BJ (cell line): ENCODE data around the gene MAPK1. TPM values are rescaled to one million over a fixed set of nuclear protein-coding genes. Genes with fewer than 3 reads are reported as not detected.

Experiments
- CTCF ChIA-PET: fragments of 350-600 bp; formaldehyde crosslinking; extraction: SDS; loops from one replicate; lab custom pipeline; 2021; ENCODE audit warnings: antibody characterized with exemption, inconsistent platforms; lab: Yijun Ruan, JAX
- POLR2A ChIA-PET: fragments of 300-600 bp; sonication (Branson Sonifier 250); formaldehyde crosslinking; extraction: SDS; loops from one replicate; lab custom pipeline; 2021; ENCODE audit warnings: antibody characterized with exemption; lab: Charles Lee
- DNase-seq: peaks from one replicate; pipeline ENCODE4 v3.0.0-alpha.2; 2011; ENCODE audit warnings: low read depth
- H3K27me3 ChIP-seq: 2 replicates; pipeline ENCODE4 v1.6.0; 2011; ENCODE audit warnings: low read length; ENCODE audit not compliant: control insufficient read depth, insufficient read depth
- H3K36me3 ChIP-seq: 2 replicates; pipeline ENCODE4 v1.5.1; 2011; ENCODE audit warnings: low read length; ENCODE audit not compliant: control insufficient read depth, insufficient read depth
- H3K4me3 ChIP-seq: 2 replicates; pipeline ENCODE4 v1.5.1; 2011; ENCODE audit warnings: low read depth, mild to moderate bottlenecking, control low read depth, low read length
- polyA plus RNA-seq: library from polyadenylated mRNA; depleted of rRNA; stranded (reverse); fragments of >200 nt; gene quantifications from 2 replicates; pipeline ENCODE4 v1.2.3, GENCODE V29; 2011
- TF ChIP-seq, protein P1 (sequence below): IDR thresholded peaks from 2 replicates; pipeline ENCODE4 v1.5.1; 2011; ENCODE audit warnings: low read depth, mild to moderate bottlenecking, control low read depth, inconsistent platforms, low read length, moderate library complexity; ENCODE audit not compliant: insufficient read depth

Gene MAPK1
- polyA plus RNA-seq, 1 experiment, result 119 TPM

- TF ChIP-seq, protein P1, sequence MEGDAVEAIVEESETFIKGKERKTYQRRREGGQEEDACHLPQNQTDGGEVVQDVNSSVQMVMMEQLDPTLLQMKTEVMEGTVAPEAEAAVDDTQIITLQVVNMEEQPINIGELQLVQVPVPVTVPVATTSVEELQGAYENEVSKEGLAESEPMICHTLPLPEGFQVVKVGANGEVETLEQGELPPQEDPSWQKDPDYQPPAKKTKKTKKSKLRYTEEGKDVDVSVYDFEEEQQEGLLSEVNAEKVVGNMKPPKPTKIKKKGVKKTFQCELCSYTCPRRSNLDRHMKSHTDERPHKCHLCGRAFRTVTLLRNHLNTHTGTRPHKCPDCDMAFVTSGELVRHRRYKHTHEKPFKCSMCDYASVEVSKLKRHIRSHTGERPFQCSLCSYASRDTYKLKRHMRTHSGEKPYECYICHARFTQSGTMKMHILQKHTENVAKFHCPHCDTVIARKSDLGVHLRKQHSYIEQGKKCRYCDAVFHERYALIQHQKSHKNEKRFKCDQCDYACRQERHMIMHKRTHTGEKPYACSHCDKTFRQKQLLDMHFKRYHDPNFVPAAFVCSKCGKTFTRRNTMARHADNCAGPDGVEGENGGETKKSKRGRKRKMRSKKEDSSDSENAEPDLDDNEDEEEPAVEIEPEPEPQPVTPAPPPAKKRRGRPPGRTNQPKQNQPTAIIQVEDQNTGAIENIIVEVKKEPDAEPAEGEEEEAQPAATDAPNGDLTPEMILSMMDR, result no peak
- Histone ChIP-seq H3K36me3 (peaks cover 41% of the 10 kb centered on the region), H3K27me3 (no peaks in the 10 kb centered on the region), H3K4me3 (no peak overlapping the region)
- CTCF ChIA-PET, result interaction anchor here (1.2 to 1.7 kb wide), 2 partner anchors 170 to 184 kb away, joined by 4 read pairs; partner anchors contain the start of gene PPM1F
- DNase-seq, result no peak
- POLR2A ChIA-PET, result no interaction called here
Observed at GRCh38 chr22:21768435-21768834, 99.0 kb downstream of the MAPK1 start.

- TF ChIP-seq, protein P1, result no peak
- DNase-seq, result no peak
- Histone ChIP-seq H3K4me3 (no peak overlapping the region), H3K36me3 (peaks cover 33% of the 10 kb centered on the region), H3K27me3 (no peaks in the 10 kb centered on the region)
- POLR2A ChIA-PET, result no interaction called here
- CTCF ChIA-PET, result interaction anchor here (0.6 to 1.4 kb wide), 3 partner anchors 8 to 171 kb away, joined by 3 to 5 read pairs (median 3); no protein-coding TSS in a partner anchor
Observed at GRCh38 chr22:21766691-21767462, 100.6 kb downstream of the MAPK1 start.

- CTCF ChIA-PET, result interaction anchor here (1.3 to 1.4 kb wide), 2 partner anchors 9 to 11 kb away, joined by 3 to 5 read pairs; no protein-coding TSS in a partner anchor
- DNase-seq, result no peak
- peaks cover 28% of the 10 kb centered on the region for H3K36me3 ChIP-seq
- POLR2A ChIA-PET, result no interaction called here
- TF ChIP-seq, protein P1, result no peak
- no peaks in the 10 kb centered on the region for H3K27me3 ChIP-seq
- H3K4me3 ChIP-seq, result no peak overlapping the region
Observed at GRCh38 chr22:21765909-21766529, 101.4 kb downstream of the MAPK1 start.

DNA sequence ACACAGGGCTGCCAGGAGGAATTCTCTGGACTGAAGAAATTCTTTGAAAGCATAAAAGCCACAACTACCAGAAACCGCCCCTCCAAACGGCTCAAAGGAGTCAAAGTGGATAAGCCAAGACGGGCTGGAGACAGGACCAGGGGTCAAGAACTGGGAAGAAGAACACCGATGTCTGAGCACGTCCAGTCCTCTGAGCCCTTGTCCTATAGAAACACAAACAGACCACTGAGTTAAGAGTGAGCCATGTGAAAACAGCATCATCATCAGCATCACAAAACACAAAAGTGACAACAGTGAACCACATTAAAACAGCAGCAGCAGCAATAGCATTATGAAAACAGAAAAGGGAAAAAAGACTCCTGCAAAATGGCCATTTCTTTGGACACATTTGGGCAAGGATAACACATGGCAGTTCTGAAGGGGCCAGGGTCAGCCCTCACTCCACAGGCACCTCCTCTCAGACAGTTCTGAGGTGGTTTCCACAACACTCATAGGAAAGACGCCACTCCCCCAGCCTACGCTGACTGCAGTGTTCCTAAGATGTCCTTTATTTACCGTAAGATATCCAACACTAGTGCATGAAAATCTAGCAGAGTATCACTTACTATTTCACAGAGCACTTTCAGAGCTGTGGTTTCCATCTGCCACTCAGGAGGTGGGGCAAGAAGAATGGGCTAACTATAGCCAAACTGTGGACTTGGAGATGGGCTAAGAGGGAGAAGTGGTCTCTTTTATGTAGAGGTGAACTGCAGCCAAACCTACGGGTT is 103.2 kb downstream of the MAPK1 start:
- H3K36me3 ChIP-seq, result peaks cover 26% of the 10 kb centered on the region
- no peak overlapping the region for H3K4me3 ChIP-seq
- no peaks in the 10 kb centered on the region for H3K27me3 ChIP-seq
- POLR2A ChIA-PET, result no interaction called here
- no peak for DNase-seq
- CTCF ChIA-PET, result interaction anchor here (1.5 kb wide), 1 partner anchor 101 kb away, joined by 3 read pairs; no protein-coding TSS in a partner anchor
- TF ChIP-seq, protein P1, result no peak
